ENCODE data around the gene EIF2D. TPM values are rescaled to one million over a fixed set of nuclear protein-coding genes. Genes with fewer than 3 reads are reported as not detected.

The EIF2D gene
- 32.8 to 35.8 TPM (median 35.3 TPM) in 5 replicates for total RNA-seq (2022; extraction: Qiagen RNA extraction)

GRCh38 chr1:206612129-206612876 lies at the start of gene EIF2D:
EIF2D (minus strand) TSS chr1:206612465; CDS start chr1:206612342, 123 bp downstream.

GRCh38 chr1:206635080-206635977 lies 23.1 kb upstream of the EIF2D start, which contains the start of gene DYRK3:
DYRK3 (plus strand) TSS chr1:206635536; CDS start chr1:206635704, 168 bp downstream.

Other genes starting within 250 kb of the EIF2D start
- gene IKBKE, start 142.0 kb downstream of the EIF2D start, total RNA-seq (2022; extraction: Qiagen RNA extraction) = 5.5 to 7.2 TPM (median 6.5 TPM) in 5 replicates
- 0.74 to 1.2 TPM (median 1.1 TPM) in 5 replicates for gene RASSF5, start 104.9 kb downstream of the EIF2D start, total RNA-seq (2022; extraction: Qiagen RNA extraction)
- 8.4 to 11.7 TPM (median 9.7 TPM) in 5 replicates for gene DYRK3, start 23.1 kb upstream of the EIF2D start, total RNA-seq (2022; extraction: Qiagen RNA extraction)
- 78.9 to 90.6 TPM (median 89.4 TPM) in 5 replicates for gene MAPKAPK2, start 72.4 kb upstream of the EIF2D start, total RNA-seq (2022; extraction: Qiagen RNA extraction)
- gene IL19, start 158.3 kb upstream of the EIF2D start, total RNA-seq (2022; extraction: Qiagen RNA extraction) = not detected in 5 replicates
- not detected in 5 replicates for gene IL10, start 160.0 kb upstream of the EIF2D start, total RNA-seq (2022; extraction: Qiagen RNA extraction)